Gastroesophageal sphincter (tissue), 4 donors: ENCODE measurements around the gene CLCN4. TPM values are rescaled to one million over a fixed set of nuclear protein-coding genes. Genes with fewer than 3 reads are reported as not detected.
A peak's percentile ranks its signal among the peaks of the same experiment; 100 is the strongest.

ENCODE experiments used
- ATAC-seq: fragments of 150-250 bp; one replicate; pipeline ENCODE4 v1.9.1; 2016; ENCODE audit warnings: mild to moderate bottlenecking, moderate library complexity
- H3K27ac ChIP-seq, 4 donors: fragments of 200-600 bp; sonication (generic) in 3 of 4; 1 replicate in 3 of 4; 2 replicates in 1 of 4; pipeline ENCODE4 v1.5.1; 2016 to 2019
- H3K27me3 ChIP-seq: fragments of 200-600 bp; sonication (generic); one replicate; pipeline ENCODE4 v1.5.1; 2019
- H3K36me3 ChIP-seq, 2 donors: fragments of 200-600 bp; sonication (generic); one replicate each; pipeline ENCODE4 v1.5.1; 2019; ENCODE audit warnings: control low read depth in 1 of 2
- H3K4me1 ChIP-seq, 3 donors: fragments of 200-600 bp; sonication (generic); 1 replicate in 2 of 3; 2 replicates in 1 of 3; pipeline ENCODE4 v1.5.1; 2016 to 2019; ENCODE audit warnings: control low read depth in 2 of 3
- H3K4me3 ChIP-seq, 2 donors: fragments of 200-600 bp; sonication (generic); one replicate each; pipeline ENCODE4 v1.5.1; 2019; ENCODE audit warnings: mild to moderate bottlenecking in 1 of 2, moderate library complexity in 1 of 2
- H3K9me3 ChIP-seq, 3 donors: fragments of 200-600 bp; sonication (generic); one replicate each; pipeline ENCODE4 v1.5.1; 2017 to 2019; ENCODE audit warnings: control low read depth in 2 of 3
- CTCF ChIP-seq, 4 experiments: fragments of 200-600 bp in 2 of 4; fragments of 450-650 bp in 2 of 4; sonication (generic) in 1 of 4; IDR thresholded peaks; one replicate each; pipeline ENCODE4 v1.5.1; 2017 to 2019; ENCODE audit warnings: antibody characterized with exemption in 4 of 4, mild to moderate bottlenecking in 2 of 4, moderate library complexity in 2 of 4
- EP300 ChIP-seq: sonication (generic); formaldehyde crosslinking; IDR thresholded peaks from one replicate; pipeline ENCODE4 v1.6.1; 2017; ENCODE audit warnings: antibody characterized with exemption, mild to moderate bottlenecking
- POLR2A ChIP-seq, 2 donors: fragments of 450-650 bp; IDR thresholded peaks; one replicate each; pipeline ENCODE4 v1.6.1; 2017; ENCODE audit warnings: antibody characterized with exemption in 2 of 2, mild to moderate bottlenecking in 2 of 2, moderate library complexity in 1 of 2
- POLR2AphosphoS5 ChIP-seq: sonication (generic); formaldehyde crosslinking; IDR thresholded peaks from one replicate; pipeline ENCODE4 v1.6.1; 2017; ENCODE audit warnings: antibody characterized with exemption
- WGBS, 2 donors: methylation state at CpG; one replicate each; pipeline ENCODE4 v1.1.5; 2018; ENCODE audit warnings: low coverage in 1 of 2; 5-methylcytosine and 5-hydroxymethylcytosine counted together
- total RNA-seq, 4 donors: library from RNA; depleted of rRNA; stranded (reverse); fragments of >200 nt; gene quantifications; one replicate each; pipeline ENCODE4 v1.1.0, GENCODE V29; 2016

CLCN4 gene
- total RNA-seq, 4 donors from 2014 or later = 0.16 to 2.3 (median 2.0) TPM

DNA sequence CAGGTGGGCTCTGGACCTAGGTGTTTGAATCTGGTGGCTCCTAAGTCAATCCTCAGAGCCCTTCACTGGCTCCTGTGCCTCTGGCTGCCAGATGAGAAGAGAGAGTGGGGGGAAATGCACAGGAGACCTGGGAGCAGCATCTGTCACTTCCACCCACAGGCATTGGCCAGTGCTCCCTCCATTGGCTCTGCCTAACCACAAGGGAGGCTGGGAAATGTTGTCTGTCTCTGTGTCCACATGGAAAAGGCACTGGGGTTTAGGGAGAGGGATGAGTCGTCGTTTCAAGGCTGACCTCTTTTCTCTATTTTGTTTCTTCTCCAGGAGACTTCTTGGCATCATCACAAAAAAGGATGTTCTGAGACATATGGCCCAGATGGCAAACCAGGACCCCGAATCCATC, 76.4 kb downstream of the CLCN4 start:
- TF ChIP-seq POLR2A (IDR thresholded peaks at IDR 0.05) = no peak
- ATAC-seq = no peak
- H3K36me3 ChIP-seq = no peaks in the 10 kb centered on the region
- 25% methylated on average over 3 of the region's 3 CpGs; no CpG with 5 or more reads in 1 of the 2 donors for WGBS, 2 donors
- no peaks in the 10 kb centered on the region for H3K9me3 ChIP-seq
- H3K4me3 ChIP-seq = no peak overlapping the region
- H3K27ac ChIP-seq = no peak overlapping the region
- no peaks in the 10 kb centered on the region for H3K4me1 ChIP-seq
- H3K27me3 ChIP-seq = no peaks in the 10 kb centered on the region

DNA sequence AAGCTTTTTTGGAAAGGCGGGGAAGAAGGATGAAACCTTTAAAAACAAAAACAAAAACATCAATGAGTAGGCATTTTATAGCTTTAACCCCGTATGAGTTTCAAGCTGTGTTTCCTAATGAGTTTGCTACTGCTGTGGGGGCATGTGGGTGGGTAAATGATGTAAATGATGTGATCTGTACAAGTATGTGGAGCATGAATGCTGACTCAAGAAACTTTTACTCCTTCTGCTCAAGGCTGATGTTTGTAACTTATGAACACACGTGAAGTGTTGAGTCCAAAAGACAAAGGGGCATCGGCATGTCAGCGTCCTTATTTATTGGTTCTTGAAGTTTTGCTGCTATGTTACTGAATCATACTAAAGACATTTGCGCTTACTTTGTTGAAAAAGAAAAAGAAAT, 76.9 kb downstream of the CLCN4 start:
- Histone ChIP-seq H3K9me3 (no peaks in the 10 kb centered on the region), H3K4me3 (no peak overlapping the region), H3K36me3 (no peaks in the 10 kb centered on the region), H3K27me3 (no peaks in the 10 kb centered on the region), H3K27ac (no peak overlapping the region), H3K4me1 (no peaks in the 10 kb centered on the region)
- ATAC-seq = no peak
- 69 to 90% methylated on average over 6 of the region's 6 CpGs for WGBS, 2 donors
- TF ChIP-seq POLR2AphosphoS5 (no peak), EP300 (no peak), POLR2A (IDR thresholded peaks at IDR 0.05) (no peak), CTCF (IDR thresholded peaks at IDR 0.05) (no peak)

DNA sequence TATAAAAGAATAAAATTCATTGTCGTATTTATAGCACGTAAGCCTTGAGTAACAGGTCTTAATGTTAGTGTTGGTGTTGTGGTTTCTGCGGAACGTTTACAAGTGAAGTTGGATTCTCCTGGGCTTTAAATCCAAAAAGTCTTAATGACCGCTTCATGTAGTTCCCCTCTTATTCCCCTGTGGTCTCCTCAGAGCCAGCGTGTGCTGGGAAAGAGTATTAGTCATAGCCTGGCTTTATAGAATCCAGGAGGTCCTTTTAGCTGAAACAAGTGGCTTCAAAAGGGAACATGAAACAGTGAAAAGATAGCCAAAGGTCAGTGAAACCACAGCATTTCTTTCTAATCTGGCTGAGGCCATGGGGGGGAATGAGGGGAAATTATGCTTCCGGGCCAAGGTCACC, 79.1 kb downstream of the CLCN4 start:
- Histone ChIP-seq H3K4me3 (no peak overlapping the region), H3K4me1 (no peaks in the 10 kb centered on the region), H3K9me3 (no peaks in the 10 kb centered on the region), H3K27me3 (no peaks in the 10 kb centered on the region), H3K27ac (no peak overlapping the region), H3K36me3 (no peaks in the 10 kb centered on the region)
- WGBS, 2 donors = 38 to 73% methylated on average over 6 to 7 of the region's 7 CpGs
- peak; percentile 35 for ATAC-seq
- no peak for TF ChIP-seq CTCF (IDR thresholded peaks at IDR 0.05)
- no peak for TF ChIP-seq POLR2AphosphoS5
- TF ChIP-seq EP300 = no peak
- no peak for TF ChIP-seq POLR2A (IDR thresholded peaks at IDR 0.05)

GRCh38 chrX:10237241-10237640, 80.5 kb downstream of the CLCN4 start:
- 69 to 85% methylated on average over 5 to 7 of the region's 7 CpGs for WGBS, 2 donors
- Histone ChIP-seq H3K4me1 (no peaks in the 10 kb centered on the region), H3K27ac (no peak overlapping the region), H3K36me3 (no peaks in the 10 kb centered on the region), H3K4me3 (no peak overlapping the region), H3K9me3 (no peaks in the 10 kb centered on the region), H3K27me3 (no peaks in the 10 kb centered on the region)
- ATAC-seq = no peak
- TF ChIP-seq CTCF (IDR thresholded peaks at IDR 0.05) (no peak), POLR2A (IDR thresholded peaks at IDR 0.05) (no peak), POLR2AphosphoS5 (no peak), EP300 (no peak)

GRCh38 chrX:10239611-10240064, 82.9 kb downstream of the CLCN4 start:
- Histone ChIP-seq H3K9me3 (no peaks in the 10 kb centered on the region), H3K27ac (no peak overlapping the region), H3K4me1 (no peaks in the 10 kb centered on the region), H3K27me3 (no peaks in the 10 kb centered on the region), H3K36me3 (no peaks in the 10 kb centered on the region), H3K4me3 (no peak overlapping the region)
- peak; percentile 38 for ATAC-seq
- TF ChIP-seq POLR2AphosphoS5 (no peak), CTCF (IDR thresholded peaks at IDR 0.05) (no peak), POLR2A (IDR thresholded peaks at IDR 0.05) (no peak), EP300 (no peak)
- WGBS, 2 donors = 76 to 91% methylated on average over 4 to 5 of the region's 11 CpGs
